ENCODE measurements around the gene TRABD2B.

TRABD2B gene

GRCh38 chr1:47713975-47714767 is 283.0 kb downstream of the TRABD2B start:
- ChIA-PET POLR2A (no interaction called here), CTCF (interaction anchor here (2.1 to 15.5 kb wide), 3 partner anchors 13 to 279 kb away, joined by 5 to 226 read pairs (median 50); partner anchors contain the start of gene FOXD2)
- DNase-seq (ENCODE audit: extremely low spot score), result no peak
- TF ChIP-seq CTCF (IDR thresholded peaks at IDR 0.05; ENCODE audit: control extremely low read depth, extremely low read depth, low read depth, missing control alignments), result no peak

GRCh38 chr1:47713333-47713953 is 283.7 kb downstream of the TRABD2B start:
- no peak for DNase-seq (ENCODE audit: extremely low spot score)
- no peak for TF ChIP-seq CTCF (IDR thresholded peaks at IDR 0.05; ENCODE audit: control extremely low read depth, extremely low read depth, low read depth, missing control alignments)
- ChIA-PET POLR2A (no interaction called here), CTCF (interaction anchor here (1.0 to 4.0 kb wide), 2 partner anchors 11 to 535 kb away, joined by 3 to 31 read pairs; no protein-coding TSS in a partner anchor)

GRCh38 chr1:47712596-47713299 is 284.4 kb downstream of the TRABD2B start:
- no peak for DNase-seq (ENCODE audit: extremely low spot score)
- ChIA-PET POLR2A (no interaction called here), CTCF (interaction anchor here (1.0 to 4.0 kb wide), 4 partner anchors 12 to 534 kb away, joined by 3 to 31 read pairs (median 14); no protein-coding TSS in a partner anchor)
- no peak for TF ChIP-seq CTCF (IDR thresholded peaks at IDR 0.05; ENCODE audit: control extremely low read depth, extremely low read depth, low read depth, missing control alignments)

GRCh38 chr1:47711848-47712492 is 285.2 kb downstream of the TRABD2B start:
- no peak for TF ChIP-seq CTCF (IDR thresholded peaks at IDR 0.05; ENCODE audit: control extremely low read depth, extremely low read depth, low read depth, missing control alignments)
- DNase-seq (ENCODE audit: extremely low spot score), result no peak
- ChIA-PET CTCF (interaction anchor here (1.1 to 4.0 kb wide), 10 partner anchors 9 to 519 kb away, joined by 3 to 60 read pairs (median 10); partner anchors contain the start of gene FOXD2), POLR2A (no interaction called here)

- TF ChIP-seq CTCF (IDR thresholded peaks at IDR 0.05; ENCODE audit: control extremely low read depth, extremely low read depth, low read depth, missing control alignments), result no peak
- ChIA-PET CTCF (interaction anchor here (0.9 to 4.0 kb wide), 20 partner anchors 10 to 533 kb away, joined by 3 to 60 read pairs (median 7); partner anchors contain the start of gene FOXD2), POLR2A (no interaction called here)
- no peak for DNase-seq (ENCODE audit: extremely low spot score)
Measured at GRCh38 chr1:47711184-47711847, 285.9 kb downstream of the TRABD2B start.

Data from GM10248 (cell line).